Measurements from ENCODE around the gene PIGR. TPM values are rescaled to one million over a fixed set of nuclear protein-coding genes. Genes with fewer than 3 reads are reported as not detected.

PIGR gene
- total RNA-seq, 1 experiment from 2014 or later, result not detected

DNA sequence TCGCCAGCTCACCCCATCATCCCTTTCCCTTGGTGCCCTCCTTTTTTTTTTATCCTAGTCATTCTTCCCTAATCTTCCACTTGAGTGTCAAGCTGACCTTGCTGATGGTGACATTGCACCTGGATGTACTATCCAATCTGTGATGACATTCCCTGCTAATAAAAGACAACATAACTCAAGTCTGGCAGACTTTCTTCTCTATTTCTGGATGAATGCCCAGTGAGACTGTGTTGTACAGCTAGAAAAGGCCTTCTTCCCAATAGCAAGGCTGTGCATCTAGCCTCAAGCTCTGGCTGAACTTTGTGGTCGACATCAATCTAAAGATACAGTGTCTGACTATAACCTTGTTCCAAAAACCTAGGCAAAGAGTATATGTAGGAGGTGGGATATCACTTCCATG is 42.6 kb downstream of the PIGR start:
- Histone ChIP-seq H3K36me3 (ENCODE audit: low read depth, low read length) (0 out of 2 replicates have a peak, but pooled peaks cover 2% of the 10 kb centered on the region), H3K4me1 (ENCODE audit: insufficient read depth, low read length) (peaks cover 39% of the 10 kb centered on the region), H3K27me3 (ENCODE audit: low read length) (no peaks in the 10 kb centered on the region), H3K9ac (ENCODE audit: low read length) (no peak overlapping the region), H3K79me2 (ENCODE audit: low read length) (no peaks in the 10 kb centered on the region), H2AFZ (ENCODE audit: low read length) (no peak overlapping the region), H3K4me2 (ENCODE audit: low read length) (no peak overlapping the region), H3K9me3 (ENCODE audit: low read length) (no peaks in the 10 kb centered on the region), H3K27ac (ENCODE audit: low read length) (no peak overlapping the region), H4K20me1 (ENCODE audit: low read length) (no peaks in the 10 kb centered on the region), H3F3A (ENCODE audit: low read length, unreplicated experiment) (peaks cover 4% of the 10 kb centered on the region), H3K4me3 (ENCODE audit: low read length) (no peak overlapping the region), H3K9me2 (replicated peaks; ENCODE audit: low read length) (peaks cover 4% of the 10 kb centered on the region; the same call in 1 of the 2 replicates)
- TF ChIP-seq EZH2phosphoT487 (IDR thresholded peaks at IDR 0.05; ENCODE audit: borderline replicate concordance, low read length) (no peak), EZH2 (IDR thresholded peaks at IDR 0.05; ENCODE audit: low read length, unreplicated experiment) (no peak)
- TF ChIP-seq, protein P1, sequence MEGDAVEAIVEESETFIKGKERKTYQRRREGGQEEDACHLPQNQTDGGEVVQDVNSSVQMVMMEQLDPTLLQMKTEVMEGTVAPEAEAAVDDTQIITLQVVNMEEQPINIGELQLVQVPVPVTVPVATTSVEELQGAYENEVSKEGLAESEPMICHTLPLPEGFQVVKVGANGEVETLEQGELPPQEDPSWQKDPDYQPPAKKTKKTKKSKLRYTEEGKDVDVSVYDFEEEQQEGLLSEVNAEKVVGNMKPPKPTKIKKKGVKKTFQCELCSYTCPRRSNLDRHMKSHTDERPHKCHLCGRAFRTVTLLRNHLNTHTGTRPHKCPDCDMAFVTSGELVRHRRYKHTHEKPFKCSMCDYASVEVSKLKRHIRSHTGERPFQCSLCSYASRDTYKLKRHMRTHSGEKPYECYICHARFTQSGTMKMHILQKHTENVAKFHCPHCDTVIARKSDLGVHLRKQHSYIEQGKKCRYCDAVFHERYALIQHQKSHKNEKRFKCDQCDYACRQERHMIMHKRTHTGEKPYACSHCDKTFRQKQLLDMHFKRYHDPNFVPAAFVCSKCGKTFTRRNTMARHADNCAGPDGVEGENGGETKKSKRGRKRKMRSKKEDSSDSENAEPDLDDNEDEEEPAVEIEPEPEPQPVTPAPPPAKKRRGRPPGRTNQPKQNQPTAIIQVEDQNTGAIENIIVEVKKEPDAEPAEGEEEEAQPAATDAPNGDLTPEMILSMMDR (conservative IDR thresholded peaks at IDR 0.05; ENCODE audit: low read depth, low read length), result no peak
- CTCF ChIA-PET, result no interaction called here
- ATAC-seq (no peak), DNase-seq (no peak)
- POLR2A ChIA-PET (ENCODE audit: unreplicated experiment), result no interaction called here
- intact Hi-C loops (cut with micrococcal nuclease), result no loop called here
- no TSS peak for BruUV-seq (replicated peaks)

DNA sequence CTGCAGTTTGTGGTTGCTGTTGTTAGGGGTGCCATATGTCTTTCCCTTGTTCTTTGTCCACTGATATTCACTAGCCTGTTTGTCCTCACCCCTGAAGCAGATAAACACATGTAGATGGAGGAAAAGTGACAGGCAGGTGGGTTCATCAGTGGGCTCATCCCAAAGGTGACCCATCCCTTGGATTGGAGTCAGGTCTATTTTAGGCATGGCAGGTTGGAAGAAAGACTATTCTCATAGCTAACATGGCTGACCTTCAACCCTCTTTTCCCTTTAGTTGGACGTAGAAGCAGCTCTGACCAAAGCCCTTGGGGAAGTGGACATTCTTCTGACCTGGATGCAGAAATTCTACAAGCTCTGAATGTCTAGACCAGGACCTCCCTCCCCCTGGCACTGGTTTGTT is 43.6 kb downstream of the PIGR start:
- H3K36me3 ChIP-seq (ENCODE audit: low read depth, low read length), result 0 out of 2 replicates have a peak, but pooled peaks cover 2% of the 10 kb centered on the region
- no peaks in the 10 kb centered on the region for H3K27me3 ChIP-seq (ENCODE audit: low read length)
- H3K4me2 ChIP-seq (ENCODE audit: low read length), result no peak overlapping the region
- peaks cover 4% of the 10 kb centered on the region; the same call in 1 of the 2 replicates for H3K9me2 ChIP-seq (replicated peaks; ENCODE audit: low read length)
- H3F3A ChIP-seq (ENCODE audit: low read length, unreplicated experiment), result no peaks in the 10 kb centered on the region
- intact Hi-C loops (cut with micrococcal nuclease), result no loop called here
- no peaks in the 10 kb centered on the region for H4K20me1 ChIP-seq (ENCODE audit: low read length)
- ChIA-PET POLR2A (ENCODE audit: unreplicated experiment) (no interaction called here), CTCF (no interaction called here)
- DNase-seq, result no peak
- no peak overlapping the region for H3K4me3 ChIP-seq (ENCODE audit: low read length)
- TF ChIP-seq, protein P1 (conservative IDR thresholded peaks at IDR 0.05; ENCODE audit: low read depth, low read length), result no peak
- TF ChIP-seq EZH2phosphoT487 (IDR thresholded peaks at IDR 0.05; ENCODE audit: borderline replicate concordance, low read length) (no peak), EZH2 (IDR thresholded peaks at IDR 0.05; ENCODE audit: low read length, unreplicated experiment) (no peak)
- BruUV-seq (replicated peaks), result no TSS peak
- no peaks in the 10 kb centered on the region for H3K9me3 ChIP-seq (ENCODE audit: low read length)
- no peak overlapping the region for H2AFZ ChIP-seq (ENCODE audit: low read length)
- no peak overlapping the region for H3K9ac ChIP-seq (ENCODE audit: low read length)
- no peak for ATAC-seq
- H3K27ac ChIP-seq (ENCODE audit: low read length), result no peak overlapping the region
- H3K79me2 ChIP-seq (ENCODE audit: low read length), result no peaks in the 10 kb centered on the region
- peaks cover 39% of the 10 kb centered on the region for H3K4me1 ChIP-seq (ENCODE audit: insufficient read depth, low read length)

DNA sequence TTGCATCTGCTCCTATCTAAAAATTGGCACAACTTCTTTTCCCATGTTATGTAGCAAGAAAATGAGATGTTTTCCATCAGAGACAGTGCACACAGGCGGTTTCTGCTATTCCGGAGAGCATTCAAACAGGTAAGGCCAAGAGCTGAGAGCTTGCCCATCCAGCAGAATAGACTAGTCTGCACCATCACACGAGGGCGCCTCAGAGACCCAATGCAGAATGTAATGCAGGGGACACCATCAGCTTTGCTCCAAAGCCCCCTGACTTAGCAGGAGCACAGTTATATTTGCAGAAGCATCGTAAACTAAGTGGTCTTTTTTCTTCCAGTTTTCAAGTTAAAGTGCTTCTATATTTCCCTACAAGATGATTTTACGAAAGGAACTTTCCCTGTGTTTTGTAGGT is 44.3 kb downstream of the PIGR start:
- Histone ChIP-seq H3K36me3 (ENCODE audit: low read depth, low read length) (0 out of 2 replicates have a peak, but pooled peaks cover 2% of the 10 kb centered on the region), H3K9me2 (replicated peaks; ENCODE audit: low read length) (peaks cover 4% of the 10 kb centered on the region; the same call in 1 of the 2 replicates), H3K9me3 (ENCODE audit: low read length) (no peaks in the 10 kb centered on the region), H3F3A (ENCODE audit: low read length, unreplicated experiment) (no peaks in the 10 kb centered on the region), H3K4me2 (ENCODE audit: low read length) (no peak overlapping the region), H3K4me1 (ENCODE audit: insufficient read depth, low read length) (peaks cover 46% of the 10 kb centered on the region), H4K20me1 (ENCODE audit: low read length) (no peaks in the 10 kb centered on the region), H3K9ac (ENCODE audit: low read length) (no peak overlapping the region), H2AFZ (ENCODE audit: low read length) (no peak overlapping the region), H3K79me2 (ENCODE audit: low read length) (no peaks in the 10 kb centered on the region), H3K4me3 (ENCODE audit: low read length) (no peak overlapping the region), H3K27ac (ENCODE audit: low read length) (no peak overlapping the region), H3K27me3 (ENCODE audit: low read length) (no peaks in the 10 kb centered on the region)
- POLR2A ChIA-PET (ENCODE audit: unreplicated experiment), result no interaction called here
- no peak for TF ChIP-seq EZH2phosphoT487 (IDR thresholded peaks at IDR 0.05; ENCODE audit: borderline replicate concordance, low read length)
- TF ChIP-seq, protein P1 (conservative IDR thresholded peaks at IDR 0.05; ENCODE audit: low read depth, low read length), result no peak
- no peak for TF ChIP-seq EZH2 (IDR thresholded peaks at IDR 0.05; ENCODE audit: low read length, unreplicated experiment)
- no TSS peak for BruUV-seq (replicated peaks)
- CTCF ChIA-PET, result no interaction called here
- no peak for DNase-seq
- ATAC-seq, result no peak
- intact Hi-C loops (cut with micrococcal nuclease), result no loop called here

All from PC-3 (cell line).